HG03354 (cell line): ENCODE measurements around the gene SERPINH1.
A peak's percentile ranks its signal among the peaks of the same experiment; 100 is the strongest.

Experiments
- ATAC-seq: cut with Tn5 transposase; IDR thresholded peaks from one replicate; pipeline ENCODE4 v1.9.1; 2021; ENCODE audit warnings: mild to moderate bottlenecking; ENCODE audit not compliant: unreplicated experiment, poor library complexity, severe bottlenecking

The SERPINH1 gene

DNA sequence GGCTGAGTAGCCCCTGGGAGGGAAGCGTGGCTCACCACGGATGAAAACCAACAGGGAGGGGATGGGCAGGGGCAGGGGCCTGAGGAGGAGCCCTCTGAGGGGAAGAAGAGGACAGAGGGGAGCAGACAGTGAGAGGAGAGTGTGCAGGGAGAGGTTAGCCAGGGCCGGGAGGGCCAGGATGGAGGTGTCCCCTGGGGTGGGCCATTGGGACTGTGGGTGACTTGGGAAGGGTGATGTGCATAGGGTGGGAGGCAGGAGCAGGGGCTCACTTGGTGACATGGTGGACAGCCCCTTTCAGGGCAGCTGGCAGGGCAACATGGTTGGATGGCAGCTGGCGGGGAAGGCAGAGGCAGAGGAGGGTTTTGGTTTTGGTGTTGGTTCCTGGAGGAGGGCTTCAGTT, 30.7 kb upstream of the SERPINH1 start:
- ATAC-seq = no peak

GRCh38 chr11:75532200-75533048, 29.6 kb upstream of the SERPINH1 start:
- ATAC-seq = no peak

DNA sequence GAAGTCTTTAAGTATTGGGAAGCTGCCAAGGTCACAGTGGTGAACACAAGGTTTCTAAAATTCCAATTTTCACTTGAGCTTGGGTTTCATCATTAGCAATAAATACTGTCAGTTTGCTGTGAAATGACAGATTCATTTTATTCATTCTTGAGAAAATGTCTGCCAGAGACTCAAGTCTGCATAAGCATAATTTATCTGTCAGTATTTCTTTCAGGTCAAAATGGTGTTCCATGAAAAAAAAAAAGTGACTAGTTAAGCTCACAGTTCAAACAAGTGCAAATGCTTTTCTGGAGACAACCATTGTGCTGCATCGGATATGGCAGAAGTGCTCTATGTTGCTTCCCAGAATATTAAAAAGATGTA, 28.2 kb upstream of the SERPINH1 start:
- ATAC-seq = no peak

- ATAC-seq = no peak
Observed at GRCh38 chr11:75534259-75535069, 27.6 kb upstream of the SERPINH1 start.

- no peak for ATAC-seq
Observed at GRCh38 chr11:75535071-75535470, 27.0 kb upstream of the SERPINH1 start.

GRCh38 chr11:75536786-75537641, 25.0 kb upstream of the SERPINH1 start:
- ATAC-seq = peak; percentile 92

DNA sequence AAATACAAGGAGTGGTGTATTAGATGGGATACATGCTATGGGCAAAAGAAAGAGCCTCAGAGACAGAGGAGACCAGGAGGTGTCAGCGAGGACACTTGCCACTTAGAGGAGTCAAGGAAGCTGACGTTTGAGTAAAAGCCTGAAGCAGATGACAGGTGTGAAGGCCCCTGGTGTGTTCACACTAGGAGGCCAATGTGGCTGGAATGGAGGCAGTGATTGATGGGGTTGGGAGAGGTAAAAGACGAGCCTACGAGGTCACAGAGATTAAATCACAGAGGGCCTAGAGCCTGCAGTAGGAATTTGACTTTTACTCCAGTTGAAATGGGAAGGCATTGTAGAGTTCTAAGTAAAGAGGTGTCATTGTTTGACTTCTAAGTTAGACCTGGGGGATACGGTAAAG, 24.3 kb upstream of the SERPINH1 start:
- no peak for ATAC-seq

- ATAC-seq = no peak
Observed at GRCh38 chr11:75538150-75538942, 23.7 kb upstream of the SERPINH1 start.

DNA sequence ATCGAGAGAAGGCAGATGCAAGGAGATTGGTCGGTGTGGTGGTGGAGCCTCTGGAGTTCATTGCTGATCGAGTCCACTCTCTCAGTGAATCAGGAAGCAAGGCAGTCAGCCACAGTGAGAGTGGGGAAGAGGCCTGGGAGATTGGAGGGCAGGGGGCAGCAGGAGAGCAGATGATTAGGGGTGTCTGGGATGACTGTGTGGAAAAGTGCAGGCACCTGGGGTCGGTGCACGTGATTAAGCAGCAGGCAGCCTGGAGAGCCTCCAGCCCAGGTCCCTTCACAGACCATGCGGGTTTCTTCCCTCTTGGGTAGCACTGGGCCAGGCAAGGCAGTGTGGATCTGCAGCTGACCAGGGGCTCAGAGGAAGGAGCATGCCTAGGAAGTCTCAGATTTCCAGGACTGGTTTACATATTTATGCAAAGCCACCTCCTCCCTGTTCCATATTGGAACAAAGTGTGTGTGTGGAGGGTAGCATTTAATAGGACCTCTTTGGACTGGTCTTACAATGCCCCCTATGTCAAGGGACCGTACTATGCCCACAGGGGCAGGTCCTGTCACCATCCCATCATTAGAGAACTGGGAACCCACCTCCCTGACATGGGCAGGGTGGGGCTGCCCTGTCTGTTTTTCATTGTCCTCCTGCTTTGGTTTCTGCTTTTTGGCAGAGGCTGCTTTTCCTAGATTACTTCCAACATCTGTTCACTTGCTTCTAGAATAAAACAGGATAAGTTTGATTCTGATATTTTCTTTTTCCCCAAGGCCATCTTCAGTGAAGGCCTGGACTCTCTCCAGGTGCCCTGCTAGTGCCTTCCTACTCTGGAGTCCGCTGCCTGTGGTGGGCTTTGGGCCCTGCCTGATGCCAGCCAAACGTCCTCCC, 22.4 kb upstream of the SERPINH1 start:
- ATAC-seq = no peak

DNA sequence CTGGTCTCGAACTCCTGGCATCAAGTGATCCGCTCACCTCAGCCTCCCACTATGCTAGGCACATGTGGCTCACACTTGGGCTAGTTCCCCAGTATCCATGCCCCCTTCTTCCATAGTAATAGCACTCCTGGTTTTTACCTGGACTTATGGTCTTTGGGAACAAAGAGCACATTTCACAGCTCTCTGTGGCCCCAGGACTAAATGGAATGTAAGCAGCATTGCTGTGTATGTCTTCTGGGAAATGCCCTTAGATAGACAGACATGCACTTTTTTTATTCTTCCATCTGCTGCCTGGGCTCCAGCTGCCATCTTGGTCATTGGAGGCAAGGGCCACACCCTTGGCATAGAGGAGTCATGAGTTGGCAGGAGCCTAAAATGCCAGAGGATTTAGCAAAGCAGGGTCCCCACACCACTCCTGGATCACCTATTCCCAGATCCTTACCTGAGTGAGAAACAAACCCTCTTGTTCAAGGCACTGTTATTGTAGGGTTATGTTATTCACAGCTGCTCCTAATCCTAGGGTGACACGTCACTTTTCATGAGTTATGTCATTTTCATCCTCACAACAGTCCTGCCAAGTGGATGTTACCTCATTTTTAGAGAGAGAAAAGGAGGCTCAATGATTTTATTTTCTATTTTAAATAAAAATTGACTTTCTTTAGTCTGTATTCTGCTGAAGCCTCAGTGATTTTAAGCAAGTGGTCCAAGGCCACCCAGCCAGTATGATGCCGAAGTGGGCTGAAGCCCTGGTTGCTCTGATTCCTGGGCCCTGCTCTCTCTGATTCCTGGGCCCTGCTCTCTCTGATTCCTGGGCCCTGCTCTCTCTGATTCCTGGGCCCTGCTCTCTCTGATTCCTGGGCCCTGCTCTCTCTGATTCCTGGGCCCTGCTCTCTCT, 20.6 kb upstream of the SERPINH1 start:
- ATAC-seq = no peak

GRCh38 chr11:75542088-75542438, 20.0 kb upstream of the SERPINH1 start:
- ATAC-seq = no peak

GRCh38 chr11:75543806-75544205, 18.2 kb upstream of the SERPINH1 start:
- ATAC-seq = no peak

DNA sequence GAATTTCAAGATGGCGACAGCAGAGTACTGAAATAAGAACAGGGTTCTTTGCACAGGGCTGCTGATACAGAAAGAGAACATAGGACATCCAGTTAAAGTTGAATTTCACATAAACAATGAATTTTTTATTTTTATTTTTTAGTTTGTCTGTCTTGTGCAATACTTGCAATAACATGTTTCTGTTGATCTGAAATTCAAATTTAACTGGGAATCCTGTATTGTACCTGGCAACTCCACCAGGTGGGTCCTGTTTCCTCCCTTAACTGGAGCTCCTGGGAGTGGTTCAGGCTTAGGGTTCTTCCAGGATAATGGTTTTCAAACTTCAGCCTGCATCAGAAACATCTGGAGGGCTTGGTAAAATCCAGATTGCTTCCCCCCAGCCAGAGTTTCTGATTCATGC, 14.9 kb upstream of the SERPINH1 start:
- no peak for ATAC-seq

GRCh38 chr11:75547617-75548058, 14.4 kb upstream of the SERPINH1 start:
- ATAC-seq = no peak

GRCh38 chr11:75548595-75549272, 13.3 kb upstream of the SERPINH1 start:
- no peak for ATAC-seq

DNA sequence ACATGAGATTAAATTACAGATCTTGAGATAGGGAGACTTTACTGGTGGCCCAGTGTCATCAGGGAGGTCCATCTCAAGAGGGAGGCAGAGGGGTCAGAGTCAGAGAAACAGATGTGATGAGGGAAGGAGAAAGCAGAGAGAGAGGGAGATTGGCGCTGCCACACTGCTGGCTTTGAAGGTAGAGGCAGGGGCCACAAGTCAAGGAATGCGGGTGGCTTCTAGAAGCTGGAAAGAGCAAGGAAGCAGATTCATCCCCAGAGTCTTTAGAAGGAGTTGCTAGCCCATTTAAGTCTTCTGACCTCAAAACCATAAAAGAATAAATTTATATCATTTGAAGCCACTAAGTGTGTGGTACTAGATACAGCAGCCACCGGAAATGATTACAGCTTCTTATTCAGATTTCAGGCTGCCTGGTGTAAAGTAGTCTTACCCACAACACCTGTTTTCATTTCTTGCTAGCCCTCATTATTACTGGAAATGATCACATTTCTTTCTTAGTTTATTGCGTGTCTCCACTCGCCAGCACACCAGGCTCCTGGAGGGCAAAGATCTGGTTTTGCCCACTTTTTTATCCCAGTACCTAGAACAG, 12.6 kb upstream of the SERPINH1 start:
- no peak for ATAC-seq

GRCh38 chr11:75553182-75553581, 8.9 kb upstream of the SERPINH1 start:
- no peak for ATAC-seq
